Calu3 (cell line): ENCODE data around the gene CWH43. TPM values are rescaled to one million over a fixed set of nuclear protein-coding genes. Genes with fewer than 3 reads are reported as not detected.

Source experiments
- BruUV-seq: library from RNA; stranded (reverse); fragments of 400-500 nt; replicated peaks from 2 replicates; lab custom pipeline; 2021; lab: Mats Ljungman, UMichigan
- CTCF ChIA-PET: fragments of 300-600 bp; sonication (Branson Sonifier 250); formaldehyde crosslinking; loops from one replicate; lab custom pipeline; 2022; ENCODE audit warnings: antibody characterized with exemption; lab: Charles Lee
- DNase-seq: peaks from one replicate; pipeline ENCODE4 v3.0.0; 2022
- H3K27ac Mint-ChIP-seq: one replicate; pipeline ENCODE4 v1.8.0; 2022; ENCODE audit warnings: mixed read lengths; ENCODE audit not compliant: unreplicated experiment
- H3K27me3 Mint-ChIP-seq: one replicate; pipeline ENCODE4 v1.8.0; 2022; ENCODE audit warnings: mixed read lengths; ENCODE audit not compliant: unreplicated experiment
- H3K36me3 Mint-ChIP-seq: one replicate; pipeline ENCODE4 v1.8.0; 2022; ENCODE audit warnings: mild to moderate bottlenecking, moderate library complexity, mixed read lengths; ENCODE audit not compliant: insufficient read depth, unreplicated experiment
- H3K4me1 Mint-ChIP-seq: one replicate; pipeline ENCODE4 v1.8.0; 2022; ENCODE audit warnings: mild to moderate bottlenecking, low read depth, mixed read lengths; ENCODE audit not compliant: unreplicated experiment
- H3K4me3 Mint-ChIP-seq: one replicate; pipeline ENCODE4 v1.8.0; 2022; ENCODE audit warnings: mild to moderate bottlenecking, low read depth, moderate library complexity, mixed read lengths; ENCODE audit not compliant: unreplicated experiment
- H3K9me3 Mint-ChIP-seq: one replicate; pipeline ENCODE4 v1.8.0; 2022; ENCODE audit warnings: low read depth, mixed read lengths; ENCODE audit not compliant: unreplicated experiment
- intact Hi-C: fragments of 100-400 bp; cut with micrococcal nuclease; formaldehyde crosslinking; loops from one replicate; pipeline ENCODE4 v1.10.0; 2022; ENCODE audit not compliant: unreplicated experiment
- total RNA-seq: library from RNA; stranded (reverse); gene quantifications from 2 replicates; pipeline ENCODE4 v1.2.3, GENCODE V29; 2022
- TF ChIP-seq, protein P1 (sequence below): fragments of 200-600 bp; IDR thresholded peaks from one replicate; pipeline ENCODE4 v1.8.0; 2022; ENCODE audit warnings: antibody characterized with exemption; ENCODE audit not compliant: unreplicated experiment

The CWH43 gene
- total RNA-seq, 1 experiment from 2014 or later, result not detected

GRCh38 chr4:48986654-48987164 lies 634 bp downstream of the CWH43 start:
- TF ChIP-seq, protein P1, sequence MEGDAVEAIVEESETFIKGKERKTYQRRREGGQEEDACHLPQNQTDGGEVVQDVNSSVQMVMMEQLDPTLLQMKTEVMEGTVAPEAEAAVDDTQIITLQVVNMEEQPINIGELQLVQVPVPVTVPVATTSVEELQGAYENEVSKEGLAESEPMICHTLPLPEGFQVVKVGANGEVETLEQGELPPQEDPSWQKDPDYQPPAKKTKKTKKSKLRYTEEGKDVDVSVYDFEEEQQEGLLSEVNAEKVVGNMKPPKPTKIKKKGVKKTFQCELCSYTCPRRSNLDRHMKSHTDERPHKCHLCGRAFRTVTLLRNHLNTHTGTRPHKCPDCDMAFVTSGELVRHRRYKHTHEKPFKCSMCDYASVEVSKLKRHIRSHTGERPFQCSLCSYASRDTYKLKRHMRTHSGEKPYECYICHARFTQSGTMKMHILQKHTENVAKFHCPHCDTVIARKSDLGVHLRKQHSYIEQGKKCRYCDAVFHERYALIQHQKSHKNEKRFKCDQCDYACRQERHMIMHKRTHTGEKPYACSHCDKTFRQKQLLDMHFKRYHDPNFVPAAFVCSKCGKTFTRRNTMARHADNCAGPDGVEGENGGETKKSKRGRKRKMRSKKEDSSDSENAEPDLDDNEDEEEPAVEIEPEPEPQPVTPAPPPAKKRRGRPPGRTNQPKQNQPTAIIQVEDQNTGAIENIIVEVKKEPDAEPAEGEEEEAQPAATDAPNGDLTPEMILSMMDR, result no peak
- Mint-ChIP-seq H3K4me3 (no peak overlapping the region), H3K27ac (no peak overlapping the region), H3K27me3 (peaks cover 10% of the 10 kb centered on the region), H3K9me3 (no peaks in the 10 kb centered on the region), H3K36me3 (no peaks in the 10 kb centered on the region), H3K4me1 (peaks cover 8% of the 10 kb centered on the region)
- BruUV-seq, result no TSS peak
- DNase-seq, result no peak
- CTCF ChIA-PET, result no interaction called here
- intact Hi-C loops, result no loop called here

GRCh38 chr4:48989461-48990203 lies 3.6 kb downstream of the CWH43 start:
- intact Hi-C loops, result no loop called here
- TF ChIP-seq, protein P1, result no peak
- Mint-ChIP-seq H3K27me3 (peaks cover 11% of the 10 kb centered on the region), H3K27ac (no peak overlapping the region), H3K9me3 (no peaks in the 10 kb centered on the region), H3K4me1 (peaks cover 8% of the 10 kb centered on the region), H3K4me3 (no peak overlapping the region), H3K36me3 (no peaks in the 10 kb centered on the region)
- DNase-seq, result no peak
- no TSS peak for BruUV-seq
- CTCF ChIA-PET, result no interaction called here

- no peak overlapping the region for H3K27ac Mint-ChIP-seq
- intact Hi-C loops, result no loop called here
- H3K36me3 Mint-ChIP-seq, result no peaks in the 10 kb centered on the region
- H3K9me3 Mint-ChIP-seq, result no peaks in the 10 kb centered on the region
- peaks cover 8% of the 10 kb centered on the region for H3K4me1 Mint-ChIP-seq
- no peak for DNase-seq
- TF ChIP-seq, protein P1, result no peak
- no TSS peak for BruUV-seq
- CTCF ChIA-PET, result no interaction called here
- no peak overlapping the region for H3K4me3 Mint-ChIP-seq
- peaks cover 28% of the 10 kb centered on the region for H3K27me3 Mint-ChIP-seq
Measured at GRCh38 chr4:48991357-48991756, 5.3 kb downstream of the CWH43 start.

GRCh38 chr4:48997962-48998361 lies 11.9 kb downstream of the CWH43 start:
- Mint-ChIP-seq H3K27ac (no peak overlapping the region), H3K4me3 (no peak overlapping the region), H3K36me3 (no peaks in the 10 kb centered on the region), H3K4me1 (no peaks in the 10 kb centered on the region), H3K9me3 (no peaks in the 10 kb centered on the region), H3K27me3 (peaks cover 27% of the 10 kb centered on the region)
- BruUV-seq, result no TSS peak
- intact Hi-C loops, result no loop called here
- DNase-seq, result no peak
- CTCF ChIA-PET, result no interaction called here
- TF ChIP-seq, protein P1, result no peak
